ENCODE results near the gene NHLH1. TPM values are rescaled to one million over a fixed set of nuclear protein-coding genes. Genes with fewer than 3 reads are reported as not detected.
A peak's percentile ranks its signal among the peaks of the same experiment; 100 is the strongest.

Gene NHLH1
- total and polyA plus RNA-seq, 2 experiments from 2014 or later: 0.12 TPM; not detected in 1

DNA sequence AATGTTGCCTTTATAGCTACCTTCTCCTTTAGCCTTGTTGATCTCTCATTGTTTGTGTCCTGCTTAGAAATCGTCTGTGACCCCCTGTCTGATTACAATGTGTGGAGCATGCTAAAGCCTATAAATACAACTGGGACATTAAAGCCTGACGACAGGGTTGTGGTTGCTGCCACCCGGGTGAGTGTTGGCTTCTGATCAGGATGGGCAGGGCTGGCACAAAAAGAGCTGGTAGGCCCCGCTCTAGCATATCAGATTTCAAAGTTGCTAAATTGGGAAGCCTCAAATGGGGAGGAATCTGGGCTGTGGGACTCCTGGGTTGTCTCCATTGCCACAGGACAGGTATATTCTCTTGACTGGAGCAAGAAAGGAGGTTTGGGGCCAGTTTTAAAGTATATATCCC, 15.2 kb upstream of the NHLH1 start:
- TF ChIP-seq, protein P1, sequence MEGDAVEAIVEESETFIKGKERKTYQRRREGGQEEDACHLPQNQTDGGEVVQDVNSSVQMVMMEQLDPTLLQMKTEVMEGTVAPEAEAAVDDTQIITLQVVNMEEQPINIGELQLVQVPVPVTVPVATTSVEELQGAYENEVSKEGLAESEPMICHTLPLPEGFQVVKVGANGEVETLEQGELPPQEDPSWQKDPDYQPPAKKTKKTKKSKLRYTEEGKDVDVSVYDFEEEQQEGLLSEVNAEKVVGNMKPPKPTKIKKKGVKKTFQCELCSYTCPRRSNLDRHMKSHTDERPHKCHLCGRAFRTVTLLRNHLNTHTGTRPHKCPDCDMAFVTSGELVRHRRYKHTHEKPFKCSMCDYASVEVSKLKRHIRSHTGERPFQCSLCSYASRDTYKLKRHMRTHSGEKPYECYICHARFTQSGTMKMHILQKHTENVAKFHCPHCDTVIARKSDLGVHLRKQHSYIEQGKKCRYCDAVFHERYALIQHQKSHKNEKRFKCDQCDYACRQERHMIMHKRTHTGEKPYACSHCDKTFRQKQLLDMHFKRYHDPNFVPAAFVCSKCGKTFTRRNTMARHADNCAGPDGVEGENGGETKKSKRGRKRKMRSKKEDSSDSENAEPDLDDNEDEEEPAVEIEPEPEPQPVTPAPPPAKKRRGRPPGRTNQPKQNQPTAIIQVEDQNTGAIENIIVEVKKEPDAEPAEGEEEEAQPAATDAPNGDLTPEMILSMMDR (IDR thresholded peaks at IDR 0.05; ENCODE audit: low read depth, low read length): no peak
- H3K9me3 ChIP-seq (ENCODE audit: low read depth): no peaks in the 10 kb centered on the region
- peaks cover 75% of the 10 kb centered on the region for H3K36me3 ChIP-seq
- H3K27ac ChIP-seq: no peak overlapping the region
- H3K4me1 ChIP-seq (ENCODE audit: low read depth): no peaks in the 10 kb centered on the region
- no peaks in the 10 kb centered on the region for H3K27me3 ChIP-seq
- DNase-seq (ENCODE audit: low read depth in 1 of 2, low spot score in 1 of 2): no peak
- H3K4me3 ChIP-seq: no peak overlapping the region

GRCh38 chr1:160352555-160352954, 14.3 kb upstream of the NHLH1 start:
- peaks cover 73% of the 10 kb centered on the region for H3K36me3 ChIP-seq

DNA sequence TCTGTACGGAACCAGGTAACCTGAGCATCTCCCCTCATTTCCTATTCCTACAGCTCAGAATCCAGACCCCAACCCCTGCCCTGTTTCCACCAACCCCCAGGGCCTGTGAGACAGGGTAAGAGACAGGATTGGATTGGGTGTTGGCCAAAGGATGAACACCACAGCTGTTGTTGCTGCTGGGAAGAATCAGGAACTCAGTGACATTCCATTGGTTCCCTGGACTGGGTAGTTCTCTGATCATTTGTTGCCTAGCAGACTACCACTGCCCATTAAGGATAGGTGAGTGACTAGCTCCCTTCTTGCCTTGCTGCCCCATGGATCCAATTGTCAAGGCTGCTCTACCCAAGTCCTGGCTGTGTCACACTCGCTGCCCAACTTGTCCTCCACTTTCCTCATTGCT, 13.6 kb upstream of the NHLH1 start:
- H3K36me3 ChIP-seq: peaks cover 69% of the 10 kb centered on the region
- DNase-seq (ENCODE audit: low read depth in 1 of 2, low spot score in 1 of 2): no peak

More at GRCh38 chr1:160352555-160352954, 14.3 kb upstream of the NHLH1 start:
- Histone ChIP-seq H3K4me1 (ENCODE audit: low read depth) (no peaks in the 10 kb centered on the region), H3K27me3 (no peaks in the 10 kb centered on the region), H3K4me3 (no peak overlapping the region), H3K9me3 (ENCODE audit: low read depth) (no peaks in the 10 kb centered on the region), H3K27ac (no peak overlapping the region)
- TF ChIP-seq, protein P1 (IDR thresholded peaks at IDR 0.05; ENCODE audit: low read depth, low read length): no peak
- no peak for DNase-seq (ENCODE audit: low read depth in 1 of 2, low spot score in 1 of 2)

DNA sequence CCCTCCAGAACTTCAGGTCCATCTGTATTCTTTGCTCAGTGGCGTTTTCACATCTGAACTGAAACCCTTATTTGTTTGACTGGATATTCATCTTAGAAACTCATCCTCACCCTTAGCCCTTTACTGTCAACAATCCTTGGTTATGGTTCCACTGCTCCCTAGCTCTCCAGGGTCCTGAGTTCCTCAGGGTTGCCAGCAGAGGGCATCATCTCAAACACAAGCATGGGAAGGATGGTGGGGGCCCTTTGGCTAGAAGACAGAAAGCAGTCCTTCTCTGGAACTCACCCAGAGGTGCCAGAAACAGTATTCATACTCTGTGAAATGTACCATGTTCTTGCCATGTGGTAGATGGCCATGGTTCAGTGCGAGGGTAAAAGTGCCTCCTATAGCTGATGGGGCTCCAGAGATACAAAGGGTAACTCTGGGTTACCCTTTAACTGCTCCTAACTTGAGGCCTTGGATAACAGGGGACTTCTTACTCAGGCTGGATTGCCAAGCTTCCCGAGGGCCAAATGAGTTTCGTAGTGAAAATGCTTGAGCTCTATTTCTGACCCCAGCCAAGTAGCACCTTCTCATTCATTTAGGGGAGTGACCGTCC, 12.4 kb upstream of the NHLH1 start:
- DNase-seq (ENCODE audit: low read depth in 1 of 2, low spot score in 1 of 2): peak; percentile 45 to 48
- TF ChIP-seq, protein P1 (IDR thresholded peaks at IDR 0.05; ENCODE audit: low read depth, low read length): peak; percentile 59
- Histone ChIP-seq H3K27ac (no peak overlapping the region), H3K4me1 (ENCODE audit: low read depth) (no peaks in the 10 kb centered on the region), H3K36me3 (peaks cover 59% of the 10 kb centered on the region), H3K27me3 (no peaks in the 10 kb centered on the region), H3K9me3 (ENCODE audit: low read depth) (no peaks in the 10 kb centered on the region), H3K4me3 (no peak overlapping the region)

More for the DNA sequence above, 13.6 kb upstream of the NHLH1 start:
- no peaks in the 10 kb centered on the region for H3K9me3 ChIP-seq (ENCODE audit: low read depth)
- no peaks in the 10 kb centered on the region for H3K4me1 ChIP-seq (ENCODE audit: low read depth)
- H3K27me3 ChIP-seq: no peaks in the 10 kb centered on the region
- TF ChIP-seq, protein P1 (IDR thresholded peaks at IDR 0.05; ENCODE audit: low read depth, low read length): no peak
- H3K27ac ChIP-seq: no peak overlapping the region
- H3K4me3 ChIP-seq: no peak overlapping the region

DNA sequence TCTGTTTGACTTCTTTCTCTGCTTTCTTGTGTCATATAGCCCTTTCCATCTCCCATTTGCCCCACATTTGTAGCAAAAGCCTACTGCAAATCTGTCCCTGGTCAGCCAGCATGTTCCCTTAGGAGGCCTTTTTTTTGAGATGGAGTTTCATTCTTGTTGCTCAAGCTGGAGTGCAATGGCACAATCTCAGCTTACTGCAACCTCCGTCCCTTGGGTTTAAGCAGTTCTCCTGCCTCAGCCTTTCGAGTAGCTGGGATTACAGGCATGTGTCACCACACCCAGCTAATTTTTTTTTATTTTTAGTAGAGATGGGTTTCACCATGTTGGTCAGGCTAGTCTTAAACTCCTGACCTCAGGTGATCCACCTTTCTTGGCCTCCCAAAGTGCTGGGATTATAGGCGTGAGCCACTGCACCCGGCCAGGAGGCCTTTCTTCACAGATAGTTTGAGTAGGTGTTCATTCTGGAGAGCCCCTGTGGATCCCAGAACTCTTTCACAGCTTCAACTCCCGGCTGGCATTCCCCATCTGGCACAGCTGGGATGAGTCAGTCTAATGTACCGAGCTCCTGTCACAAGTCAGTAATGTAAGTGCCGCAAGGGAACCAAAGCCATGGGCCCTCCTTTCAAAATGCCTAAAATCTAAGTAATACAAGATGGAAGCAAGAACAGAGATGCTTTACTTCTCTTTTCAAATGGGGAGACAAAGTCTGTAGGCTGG, 9.4 kb upstream of the NHLH1 start:
- H3K4me1 ChIP-seq (ENCODE audit: low read depth): peaks cover 7% of the 10 kb centered on the region
- no peak for DNase-seq (ENCODE audit: low read depth in 1 of 2, low spot score in 1 of 2)
- no peak overlapping the region for H3K27ac ChIP-seq
- no peaks in the 10 kb centered on the region for H3K27me3 ChIP-seq
- H3K36me3 ChIP-seq: peaks cover 41% of the 10 kb centered on the region
- H3K4me3 ChIP-seq: no peak overlapping the region
- H3K9me3 ChIP-seq (ENCODE audit: low read depth): no peaks in the 10 kb centered on the region
- TF ChIP-seq, protein P1 (IDR thresholded peaks at IDR 0.05; ENCODE audit: low read depth, low read length): no peak

All from cardiac muscle cell (in vitro differentiated cells and primary cell).